H9 (cell line): ENCODE data around the gene TBXA2R. TPM values are rescaled to one million over a fixed set of nuclear protein-coding genes. Genes with fewer than 3 reads are reported as not detected.

Experiments
- DNase-seq: peaks from one replicate; pipeline ENCODE4 v3.0.0-alpha.2; 2017
- H2AFZ ChIP-seq: one replicate; pipeline ENCODE4 v1.6.1; 2013; ENCODE audit warnings: mild to moderate bottlenecking, low read length, control low read depth, moderate library complexity
- H2AK5ac ChIP-seq: 2 replicates; pipeline ENCODE4 v1.6.1; 2013; ENCODE audit warnings: low read length, control low read depth, mixed read lengths; ENCODE audit not compliant: insufficient read length
- H2BK120ac ChIP-seq: one replicate; pipeline ENCODE4 v1.6.1; 2013; ENCODE audit warnings: low read depth, mild to moderate bottlenecking, low read length, control low read depth, inconsistent platforms; ENCODE audit not compliant: poor library complexity, severe bottlenecking
- H2BK12ac ChIP-seq: 2 replicates; pipeline ENCODE4 v1.6.1; 2013; ENCODE audit warnings: low read length, control low read depth, mixed read lengths, low read depth; ENCODE audit not compliant: insufficient read length
- H2BK15ac ChIP-seq: 2 replicates; pipeline ENCODE4 v1.6.1; 2013; ENCODE audit warnings: low read depth, low read length, control low read depth
- H2BK20ac ChIP-seq: one replicate; pipeline ENCODE4 v1.6.1; 2013; ENCODE audit warnings: low read depth, mild to moderate bottlenecking, low read length, control low read depth, inconsistent platforms; ENCODE audit not compliant: poor library complexity, severe bottlenecking
- H2BK5ac ChIP-seq: 2 replicates; pipeline ENCODE4 v1.6.1; 2013; ENCODE audit warnings: low read length, control low read depth, mixed read lengths; ENCODE audit not compliant: insufficient read length
- H3K14ac ChIP-seq: 2 replicates; pipeline ENCODE4 v1.6.1; 2013; ENCODE audit warnings: low read length, control low read depth; ENCODE audit not compliant: insufficient read depth
- H3K18ac ChIP-seq: 2 replicates; pipeline ENCODE4 v1.6.1; 2013; ENCODE audit warnings: low read depth, mild to moderate bottlenecking, mixed read lengths, low read length, control low read depth; ENCODE audit not compliant: insufficient read length
- H3K23ac ChIP-seq: 2 replicates; pipeline ENCODE4 v1.6.1; 2013; ENCODE audit warnings: low read length, control low read depth, mixed read lengths, low read depth; ENCODE audit not compliant: insufficient read length
- H3K23me2 ChIP-seq: 2 replicates; pipeline ENCODE4 v1.6.1; 2013; ENCODE audit warnings: low read depth, mild to moderate bottlenecking, mixed read lengths, low read length, control low read depth; ENCODE audit not compliant: insufficient read length, poor library complexity, severe bottlenecking
- H3K27ac ChIP-seq: 2 replicates; pipeline ENCODE4 v1.5.1; 2013; ENCODE audit warnings: low read length, control low read depth, mixed read lengths, low read depth; ENCODE audit not compliant: insufficient read length
- H3K27me3 ChIP-seq: 2 replicates; pipeline ENCODE4 v1.6.1; 2013; ENCODE audit warnings: low read length, control low read depth, inconsistent platforms; ENCODE audit not compliant: insufficient read depth
- H3K4ac ChIP-seq: 2 replicates; pipeline ENCODE4 v1.6.1; 2013; ENCODE audit warnings: low read depth, mild to moderate bottlenecking, control low read depth, inconsistent platforms, low read length, moderate library complexity
- H3K4me1 ChIP-seq: 2 replicates; pipeline ENCODE4 v1.6.1; 2013; ENCODE audit warnings: low read length, control low read depth, inconsistent platforms; ENCODE audit not compliant: insufficient read depth
- H3K4me2 ChIP-seq: 2 replicates; pipeline ENCODE4 v1.6.1; 2013; ENCODE audit warnings: low read length, control low read depth, mixed read lengths; ENCODE audit not compliant: insufficient read length, insufficient read depth
- H3K56ac ChIP-seq: 2 replicates; pipeline ENCODE4 v1.6.1; 2013; ENCODE audit warnings: low read depth, mild to moderate bottlenecking, mixed read lengths, low read length, control low read depth; ENCODE audit not compliant: insufficient read length
- H3K79me1 ChIP-seq: 2 replicates; pipeline ENCODE4 v1.6.1; 2013; ENCODE audit warnings: low read depth, mild to moderate bottlenecking, moderate library complexity, low read length, control low read depth, inconsistent platforms; ENCODE audit not compliant: insufficient read depth, poor library complexity, severe bottlenecking
- H3K79me2 ChIP-seq: 2 replicates; pipeline ENCODE4 v1.6.1; 2013; ENCODE audit warnings: low read length, control low read depth, inconsistent platforms; ENCODE audit not compliant: insufficient read depth
- H3K9ac ChIP-seq: 2 replicates; pipeline ENCODE4 v1.6.1; 2013; ENCODE audit warnings: low read length, control low read depth, mixed read lengths; ENCODE audit not compliant: insufficient read length; ENCODE audit errors: extremely low read depth
- H3K9me3 ChIP-seq: one replicate; pipeline ENCODE4 v1.6.1; 2013; ENCODE audit warnings: low read depth, low read length, inconsistent platforms; ENCODE audit not compliant: control insufficient read depth
- H3T11ph ChIP-seq: one replicate; pipeline ENCODE4 v1.6.1; 2013; ENCODE audit warnings: mild to moderate bottlenecking, low read length, control low read depth, inconsistent platforms
- H4K20me1 ChIP-seq: one replicate; pipeline ENCODE4 v1.6.1; 2013; ENCODE audit not compliant: control insufficient read depth, insufficient read length, insufficient read depth
- H4K5ac ChIP-seq: 2 replicates; pipeline ENCODE4 v1.6.1; 2013; ENCODE audit warnings: low read depth, mild to moderate bottlenecking, mixed read lengths, low read length, control low read depth; ENCODE audit not compliant: insufficient read length
- H4K8ac ChIP-seq: replicated peaks from 2 replicates; pipeline ENCODE4 v1.6.1; 2013; ENCODE audit warnings: low read length, control low read depth, mixed read lengths, low read depth; ENCODE audit not compliant: insufficient read length
- H4K91ac ChIP-seq: 2 replicates; pipeline ENCODE4 v1.6.1; 2013; ENCODE audit warnings: low read depth, mild to moderate bottlenecking, moderate library complexity, mixed read lengths, low read length, control low read depth; ENCODE audit not compliant: insufficient read length
- H3K27ac Mint-ChIP-seq, 3 experiments: 2 replicates in 2 of 3; 3 replicates in 1 of 3; pipeline ENCODE4 v1.8.0; 2020 to 2021; ENCODE audit warnings: mixed read lengths in 3 of 3, mild to moderate bottlenecking in 1 of 3, moderate library complexity in 1 of 3
- H3K27me3 Mint-ChIP-seq: 2 replicates; pipeline ENCODE4 v1.8.0; 2021; ENCODE audit warnings: low read depth, mild to moderate bottlenecking, moderate library complexity, mixed read lengths
- H3K36me3 Mint-ChIP-seq, 3 experiments: 2 replicates in 2 of 3; 3 replicates in 1 of 3; pipeline ENCODE4 v1.8.0; 2020 to 2021; ENCODE audit warnings: low read depth in 3 of 3, mixed read lengths in 3 of 3; ENCODE audit not compliant: insufficient read depth in 1 of 3
- H3K4me1 Mint-ChIP-seq, 2 experiments: 2 replicates each; pipeline ENCODE4 v1.8.0; 2020; ENCODE audit warnings: mixed read lengths in 2 of 2
- H3K4me3 Mint-ChIP-seq, 2 experiments: 2 replicates in 1 of 2; 3 replicates in 1 of 2; pipeline ENCODE4 v1.8.0; 2020 to 2021; ENCODE audit warnings: mild to moderate bottlenecking in 2 of 2, mixed read lengths in 2 of 2, moderate library complexity in 1 of 2
- H3K9me3 Mint-ChIP-seq, 2 experiments: 2 replicates in 1 of 2; 3 replicates in 1 of 2; pipeline ENCODE4 v1.8.0; 2020; ENCODE audit warnings: mild to moderate bottlenecking in 2 of 2, mixed read lengths in 2 of 2, moderate library complexity in 1 of 2
- WGBS: extraction: QIAGEN DNeasy Blood & Tissue Kit; methylation state at CpG from one replicate; pipeline ENCODE4 v1.1.7; 2013; ENCODE audit warnings: missing lambda C conversion rate, low lambda C conversion rate, mixed read lengths; ENCODE audit not compliant: insufficient read length; ENCODE audit errors: extremely low coverage; 5-methylcytosine and 5-hydroxymethylcytosine counted together
- total RNA-seq: library from RNA; stranded (reverse); gene quantifications from 2 replicates; pipeline ENCODE4 v1.2.1, GENCODE V29; 2021
- TF ChIP-seq, protein P1 (sequence below): fragments of 200-600 bp; sonication (generic); conservative IDR thresholded peaks from 3 replicates; pipeline ENCODE4 v1.8.0; 2021; ENCODE audit warnings: antibody characterized with exemption, mild to moderate bottlenecking

TBXA2R gene
- total RNA-seq, 1 experiment from 2014 or later: 0.63 TPM

GRCh38 chr19:3623716-3624115 is 17.0 kb upstream of the TBXA2R start:
- Histone ChIP-seq H2BK5ac (no peak overlapping the region), H3K79me1 (no peaks in the 10 kb centered on the region), H3K56ac (no peak overlapping the region), H3K27me3 (no peaks in the 10 kb centered on the region), H2AK5ac (no peak overlapping the region), H3K23me2 (peaks cover 5% of the 10 kb centered on the region), H3K14ac (no peak overlapping the region), H3K18ac (no peak overlapping the region), H4K5ac (no peak overlapping the region), H3K4me1 (0 out of 2 replicates have a peak, but pooled peaks cover 2% of the 10 kb centered on the region), H3K79me2 (peaks cover 7% of the 10 kb centered on the region; the same call in 1 of the 2 replicates), H2BK20ac (no peak overlapping the region), H4K91ac (no peak overlapping the region), H3K27ac (no peak overlapping the region), H3K4me2 (no peak overlapping the region), H3K9ac (no peak overlapping the region), H3K9me3 (no peaks in the 10 kb centered on the region), H2BK120ac (no peak overlapping the region), H4K20me1 (no peaks in the 10 kb centered on the region), H2AFZ (no peak overlapping the region), H2BK12ac (no peak overlapping the region), H3K23ac (no peak overlapping the region), H3T11ph (no peak overlapping the region), H2BK15ac (no peak overlapping the region), H3K4ac (no peak overlapping the region), H4K8ac (no peak overlapping the region)
- WGBS: no CpG with 5 or more reads among the region's 34 CpGs
- Mint-ChIP-seq H3K9me3 (no peaks in the 10 kb centered on the region), H3K36me3 (peaks cover 6 to 21% (median 17%) of the 10 kb centered on the region in 3 experiments; a peak in 6 of 7 replicates), H3K4me1 (peaks cover 4 to 13% of the 10 kb centered on the region in 2 experiments), H3K27me3 (no peaks in the 10 kb centered on the region; the same call in 1 of the 2 replicates), H3K4me3 (no peak overlapping the region), H3K27ac (no peak overlapping the region)
- TF ChIP-seq, protein P1, sequence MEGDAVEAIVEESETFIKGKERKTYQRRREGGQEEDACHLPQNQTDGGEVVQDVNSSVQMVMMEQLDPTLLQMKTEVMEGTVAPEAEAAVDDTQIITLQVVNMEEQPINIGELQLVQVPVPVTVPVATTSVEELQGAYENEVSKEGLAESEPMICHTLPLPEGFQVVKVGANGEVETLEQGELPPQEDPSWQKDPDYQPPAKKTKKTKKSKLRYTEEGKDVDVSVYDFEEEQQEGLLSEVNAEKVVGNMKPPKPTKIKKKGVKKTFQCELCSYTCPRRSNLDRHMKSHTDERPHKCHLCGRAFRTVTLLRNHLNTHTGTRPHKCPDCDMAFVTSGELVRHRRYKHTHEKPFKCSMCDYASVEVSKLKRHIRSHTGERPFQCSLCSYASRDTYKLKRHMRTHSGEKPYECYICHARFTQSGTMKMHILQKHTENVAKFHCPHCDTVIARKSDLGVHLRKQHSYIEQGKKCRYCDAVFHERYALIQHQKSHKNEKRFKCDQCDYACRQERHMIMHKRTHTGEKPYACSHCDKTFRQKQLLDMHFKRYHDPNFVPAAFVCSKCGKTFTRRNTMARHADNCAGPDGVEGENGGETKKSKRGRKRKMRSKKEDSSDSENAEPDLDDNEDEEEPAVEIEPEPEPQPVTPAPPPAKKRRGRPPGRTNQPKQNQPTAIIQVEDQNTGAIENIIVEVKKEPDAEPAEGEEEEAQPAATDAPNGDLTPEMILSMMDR: no peak
- DNase-seq: no peak
